ENCODE measurements around the gene MMP10. TPM values are rescaled to one million over a fixed set of nuclear protein-coding genes. Genes with fewer than 3 reads are reported as not detected.

Gene MMP10
- polyA plus RNA-seq, 1 of the 3 experiments (the other 2 are of a cell fraction), result 1.4 TPM

DNA sequence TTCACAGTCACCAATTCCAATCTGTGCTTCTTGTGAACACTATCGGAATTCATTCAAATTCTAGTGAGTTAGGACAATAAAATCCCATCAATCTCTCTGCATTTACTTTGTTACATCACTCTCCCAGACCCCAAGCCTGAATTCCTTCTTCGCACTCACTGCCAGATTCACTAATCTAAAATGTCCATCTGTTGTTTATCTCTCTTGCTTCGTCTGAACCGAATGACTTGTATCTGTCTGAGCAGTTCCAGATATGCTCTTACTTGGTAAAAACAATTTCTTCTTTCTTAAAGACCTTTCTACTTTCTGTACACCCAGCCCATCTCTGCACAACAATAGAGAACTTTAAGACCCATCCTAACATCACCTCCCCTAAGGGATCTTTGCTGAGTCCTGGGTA, 7.0 kb downstream of the MMP10 start:
- Histone ChIP-seq H3K36me3 (replicated peaks in 1 of 2; ENCODE audit: control insufficient read depth in 1 of 2, insufficient read depth in 2 of 2, low read length in 1 of 2) (no peaks in the 10 kb centered on the region), H3F3A (replicated peaks; ENCODE audit: insufficient read depth) (no peaks in the 10 kb centered on the region), H3K79me2 (ENCODE audit: insufficient read depth) (no peaks in the 10 kb centered on the region), H4K20me1 (ENCODE audit: insufficient read depth) (no peaks in the 10 kb centered on the region), H3K27me3 (ENCODE audit: insufficient read depth) (no peaks in the 10 kb centered on the region), H3K9ac (no peak overlapping the region), H3K4me1 (ENCODE audit: control insufficient read depth in 1 of 2, insufficient read depth in 2 of 2, low read depth in 1 of 2, low read length in 1 of 2) (no peaks in the 10 kb centered on the region), H3K9me3 (no peaks in the 10 kb centered on the region), H3K4me3 (ENCODE audit: low read depth in 2 of 2, low read length in 1 of 2) (no peak overlapping the region), H3K9me2 (no peaks in the 10 kb centered on the region), H2AFZ (ENCODE audit: low read depth) (no peak overlapping the region), H3K27ac (ENCODE audit: low read depth in 2 of 2, low read length in 1 of 2) (peak overlapping the region in 1 of 2 experiments; percentile 19; a peak in 1 of 4 replicates), H3K4me2 (no peak overlapping the region)
- no peak for DNase-seq
- ChIA-PET CTCF (no interaction called here), POLR2A (no interaction called here)
- WGBS (ENCODE audit: low lambda C conversion rate), result 44% methylated on average over 4 of the region's 4 CpGs
- TF ChIP-seq, protein P1, sequence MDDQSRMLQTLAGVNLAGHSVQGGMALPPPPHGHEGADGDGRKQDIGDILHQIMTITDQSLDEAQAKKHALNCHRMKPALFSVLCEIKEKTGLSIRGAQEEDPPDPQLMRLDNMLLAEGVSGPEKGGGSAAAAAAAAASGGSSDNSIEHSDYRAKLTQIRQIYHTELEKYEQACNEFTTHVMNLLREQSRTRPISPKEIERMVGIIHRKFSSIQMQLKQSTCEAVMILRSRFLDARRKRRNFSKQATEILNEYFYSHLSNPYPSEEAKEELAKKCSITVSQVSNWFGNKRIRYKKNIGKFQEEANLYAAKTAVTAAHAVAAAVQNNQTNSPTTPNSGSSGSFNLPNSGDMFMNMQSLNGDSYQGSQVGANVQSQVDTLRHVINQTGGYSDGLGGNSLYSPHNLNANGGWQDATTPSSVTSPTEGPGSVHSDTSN (IDR thresholded peaks at IDR 0.05), result peak; percentile 54
- TF ChIP-seq ELF1 (IDR thresholded peaks at IDR 0.05) (no peak), EZH2phosphoT487 (IDR thresholded peaks at IDR 0.05; ENCODE audit: borderline replicate concordance, low read depth) (no peak), TCF12 (IDR thresholded peaks at IDR 0.05) (peak; percentile 61), NFIC (IDR thresholded peaks at IDR 0.05; ENCODE audit: borderline replicate concordance) (no peak)
- TF ChIP-seq, protein P2, sequence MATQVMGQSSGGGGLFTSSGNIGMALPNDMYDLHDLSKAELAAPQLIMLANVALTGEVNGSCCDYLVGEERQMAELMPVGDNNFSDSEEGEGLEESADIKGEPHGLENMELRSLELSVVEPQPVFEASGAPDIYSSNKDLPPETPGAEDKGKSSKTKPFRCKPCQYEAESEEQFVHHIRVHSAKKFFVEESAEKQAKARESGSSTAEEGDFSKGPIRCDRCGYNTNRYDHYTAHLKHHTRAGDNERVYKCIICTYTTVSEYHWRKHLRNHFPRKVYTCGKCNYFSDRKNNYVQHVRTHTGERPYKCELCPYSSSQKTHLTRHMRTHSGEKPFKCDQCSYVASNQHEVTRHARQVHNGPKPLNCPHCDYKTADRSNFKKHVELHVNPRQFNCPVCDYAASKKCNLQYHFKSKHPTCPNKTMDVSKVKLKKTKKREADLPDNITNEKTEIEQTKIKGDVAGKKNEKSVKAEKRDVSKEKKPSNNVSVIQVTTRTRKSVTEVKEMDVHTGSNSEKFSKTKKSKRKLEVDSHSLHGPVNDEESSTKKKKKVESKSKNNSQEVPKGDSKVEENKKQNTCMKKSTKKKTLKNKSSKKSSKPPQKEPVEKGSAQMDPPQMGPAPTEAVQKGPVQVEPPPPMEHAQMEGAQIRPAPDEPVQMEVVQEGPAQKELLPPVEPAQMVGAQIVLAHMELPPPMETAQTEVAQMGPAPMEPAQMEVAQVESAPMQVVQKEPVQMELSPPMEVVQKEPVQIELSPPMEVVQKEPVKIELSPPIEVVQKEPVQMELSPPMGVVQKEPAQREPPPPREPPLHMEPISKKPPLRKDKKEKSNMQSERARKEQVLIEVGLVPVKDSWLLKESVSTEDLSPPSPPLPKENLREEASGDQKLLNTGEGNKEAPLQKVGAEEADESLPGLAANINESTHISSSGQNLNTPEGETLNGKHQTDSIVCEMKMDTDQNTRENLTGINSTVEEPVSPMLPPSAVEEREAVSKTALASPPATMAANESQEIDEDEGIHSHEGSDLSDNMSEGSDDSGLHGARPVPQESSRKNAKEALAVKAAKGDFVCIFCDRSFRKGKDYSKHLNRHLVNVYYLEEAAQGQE (IDR thresholded peaks at IDR 0.05; ENCODE audit: low read depth, low read length), result no peak

DNA sequence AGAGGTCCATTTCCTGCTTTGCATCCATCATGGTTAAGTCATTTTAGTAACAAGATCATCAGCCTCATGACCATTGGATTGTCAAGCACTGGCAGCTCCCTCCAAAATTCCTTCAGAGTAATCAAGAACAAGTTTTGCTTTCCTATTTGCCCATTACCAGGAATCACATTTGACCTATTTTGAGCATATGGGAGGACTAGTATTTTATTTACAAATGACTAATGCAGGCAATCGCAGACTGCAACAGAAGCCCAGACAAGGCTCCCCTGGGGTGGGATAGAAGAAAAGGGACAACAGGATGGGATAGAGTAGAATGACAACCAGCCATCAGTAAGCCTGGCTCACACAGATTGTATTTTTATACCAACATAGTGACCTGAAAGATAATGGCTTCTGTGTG, 9.1 kb downstream of the MMP10 start:
- no peaks in the 10 kb centered on the region for H4K20me1 ChIP-seq (ENCODE audit: insufficient read depth)
- no peak overlapping the region for H3K4me2 ChIP-seq
- H3K4me1 ChIP-seq (ENCODE audit: control insufficient read depth in 1 of 2, insufficient read depth in 2 of 2, low read depth in 1 of 2, low read length in 1 of 2), result no peaks in the 10 kb centered on the region
- no peak overlapping the region for H3K4me3 ChIP-seq (ENCODE audit: low read depth in 2 of 2, low read length in 1 of 2)
- no peak for DNase-seq
- no peaks in the 10 kb centered on the region for H3K36me3 ChIP-seq (replicated peaks in 1 of 2; ENCODE audit: control insufficient read depth in 1 of 2, insufficient read depth in 2 of 2, low read length in 1 of 2)
- no peak overlapping the region for H2AFZ ChIP-seq (ENCODE audit: low read depth)
- WGBS (ENCODE audit: low lambda C conversion rate), result 44% methylated on average over 1 of the region's 1 CpG
- TF ChIP-seq EZH2phosphoT487 (IDR thresholded peaks at IDR 0.05; ENCODE audit: borderline replicate concordance, low read depth) (no peak), POLR2AphosphoS5 (IDR thresholded peaks at IDR 0.05; ENCODE audit: low read depth, low read length) (no peak), NRF1 (IDR thresholded peaks at IDR 0.05; ENCODE audit: low read depth, low read length) (no peak)
- TF ChIP-seq, protein P3, sequence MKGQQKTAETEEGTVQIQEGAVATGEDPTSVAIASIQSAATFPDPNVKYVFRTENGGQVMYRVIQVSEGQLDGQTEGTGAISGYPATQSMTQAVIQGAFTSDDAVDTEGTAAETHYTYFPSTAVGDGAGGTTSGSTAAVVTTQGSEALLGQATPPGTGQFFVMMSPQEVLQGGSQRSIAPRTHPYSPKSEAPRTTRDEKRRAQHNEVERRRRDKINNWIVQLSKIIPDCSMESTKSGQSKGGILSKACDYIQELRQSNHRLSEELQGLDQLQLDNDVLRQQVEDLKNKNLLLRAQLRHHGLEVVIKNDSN (IDR thresholded peaks at IDR 0.05; ENCODE audit: borderline replicate concordance, low read depth), result no peak
- H3F3A ChIP-seq (replicated peaks; ENCODE audit: insufficient read depth), result no peaks in the 10 kb centered on the region
- H3K9ac ChIP-seq, result no peak overlapping the region
- no peaks in the 10 kb centered on the region for H3K9me3 ChIP-seq
- no peaks in the 10 kb centered on the region for H3K27me3 ChIP-seq (ENCODE audit: insufficient read depth)
- POLR2A ChIA-PET, result no interaction called here
- no peak overlapping the region for H3K27ac ChIP-seq (ENCODE audit: low read depth in 2 of 2, low read length in 1 of 2)
- H3K9me2 ChIP-seq, result no peaks in the 10 kb centered on the region
- no peaks in the 10 kb centered on the region for H3K79me2 ChIP-seq (ENCODE audit: insufficient read depth)
- CTCF ChIA-PET, result no interaction called here

All from SK-N-SH (cell line).